ENCODE results near the gene ACTL10.

ACTL10 gene

GRCh38 chr20:33664762-33665144, 2.0 kb upstream of the ACTL10 start:
- no peak for DNase-seq

DNA sequence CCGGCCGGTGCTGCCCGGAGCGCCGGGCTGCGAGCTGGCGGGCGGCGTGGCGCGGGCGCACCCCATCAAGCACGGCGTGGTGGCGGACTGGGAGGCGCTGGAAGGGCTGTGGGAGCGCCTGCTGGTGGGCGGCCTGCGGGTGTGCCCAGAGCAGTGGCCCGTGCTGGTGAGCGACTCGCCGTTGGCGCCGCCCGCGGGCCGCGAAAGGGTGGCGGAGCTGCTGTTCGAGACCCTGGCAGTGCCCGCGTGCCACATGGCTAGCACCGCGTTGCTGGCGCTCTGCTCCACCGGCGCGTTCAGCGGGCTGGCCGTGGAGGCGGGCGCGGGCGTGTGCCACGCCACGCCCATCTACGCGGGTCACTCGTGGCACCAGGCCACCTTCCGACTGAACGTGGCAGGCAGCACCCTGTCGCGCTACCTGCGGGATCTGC, 517 bp downstream of the ACTL10 start:
- DNase-seq, result peak; percentile 29

- peak; percentile 68 for DNase-seq
These were observed 1.1 kb downstream of the ACTL10 start for GRCh38 chr20:33667676-33668465.

DNA sequence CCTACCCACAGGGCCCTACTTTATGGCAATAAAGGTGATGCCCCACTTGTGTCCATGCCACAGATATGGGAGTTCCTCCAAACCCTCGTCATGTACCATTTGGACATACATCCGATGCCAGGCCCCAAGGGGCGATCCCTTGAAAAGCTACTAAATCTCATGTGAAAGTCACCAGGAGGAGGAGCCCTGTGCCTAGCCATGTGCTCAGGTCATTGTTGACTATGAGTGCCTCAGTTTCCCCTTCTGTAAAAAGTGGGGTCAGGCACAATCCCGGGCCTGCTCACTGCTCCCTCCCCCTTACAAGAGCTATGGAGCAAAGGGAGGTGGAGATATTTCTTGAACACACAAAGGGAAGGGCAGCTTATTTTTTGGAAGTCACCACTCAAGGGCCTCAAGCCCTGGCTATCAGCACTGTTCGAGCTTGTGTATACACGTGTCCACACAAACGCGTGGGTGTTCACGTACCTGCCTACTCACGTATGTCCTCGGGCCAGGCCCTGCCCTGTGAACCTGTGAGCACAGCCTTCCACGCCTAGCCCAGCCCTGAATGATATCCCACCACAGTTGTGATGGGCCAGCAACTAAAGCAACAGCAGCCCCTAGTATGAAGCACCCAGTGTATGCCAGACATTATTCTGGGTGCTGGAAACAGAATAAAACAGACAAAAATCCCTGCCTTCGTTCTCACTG, 1.9 kb downstream of the ACTL10 start:
- no peak for DNase-seq

- DNase-seq, result no peak
These were observed 2.5 kb downstream of the ACTL10 start for GRCh38 chr20:33669224-33669623.

DNA sequence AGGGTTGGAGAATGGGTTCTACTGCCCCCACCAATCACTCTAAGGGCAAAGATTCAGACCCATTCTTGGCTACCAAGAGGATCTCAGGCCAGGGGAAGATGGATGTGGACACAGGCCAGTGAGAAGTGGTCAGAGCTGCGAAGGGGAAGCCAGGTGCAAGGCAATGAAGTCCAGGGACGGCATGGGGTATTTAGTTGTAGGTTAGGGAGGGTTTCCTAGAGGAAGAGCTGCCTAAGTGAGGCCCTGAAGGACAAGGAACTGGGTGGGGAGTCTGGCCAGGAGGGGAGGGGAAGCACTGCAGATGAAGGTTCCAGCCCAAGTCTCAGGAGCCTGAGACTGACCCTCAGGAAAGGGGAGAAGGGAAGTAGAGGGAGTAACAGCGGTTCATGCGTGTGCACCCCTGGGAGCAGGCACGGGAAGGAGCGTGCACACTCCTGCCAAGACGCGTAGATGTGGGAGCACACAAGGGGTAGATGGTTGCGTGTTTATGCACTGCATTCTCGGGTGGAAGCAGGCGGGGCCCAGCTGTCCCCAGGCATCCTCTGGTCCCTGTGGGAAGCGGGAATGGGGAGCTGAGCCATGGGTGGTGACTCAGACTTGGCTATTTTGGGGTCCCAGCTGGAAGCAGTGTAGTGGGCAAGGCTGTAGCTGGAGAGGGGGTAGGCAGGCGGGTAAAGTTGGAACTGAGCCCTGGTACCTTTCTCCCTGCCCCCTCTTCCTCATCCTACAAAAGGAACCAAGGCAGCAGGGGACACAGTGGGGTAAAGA, 3.3 kb downstream of the ACTL10 start:
- DNase-seq, result no peak

DNA sequence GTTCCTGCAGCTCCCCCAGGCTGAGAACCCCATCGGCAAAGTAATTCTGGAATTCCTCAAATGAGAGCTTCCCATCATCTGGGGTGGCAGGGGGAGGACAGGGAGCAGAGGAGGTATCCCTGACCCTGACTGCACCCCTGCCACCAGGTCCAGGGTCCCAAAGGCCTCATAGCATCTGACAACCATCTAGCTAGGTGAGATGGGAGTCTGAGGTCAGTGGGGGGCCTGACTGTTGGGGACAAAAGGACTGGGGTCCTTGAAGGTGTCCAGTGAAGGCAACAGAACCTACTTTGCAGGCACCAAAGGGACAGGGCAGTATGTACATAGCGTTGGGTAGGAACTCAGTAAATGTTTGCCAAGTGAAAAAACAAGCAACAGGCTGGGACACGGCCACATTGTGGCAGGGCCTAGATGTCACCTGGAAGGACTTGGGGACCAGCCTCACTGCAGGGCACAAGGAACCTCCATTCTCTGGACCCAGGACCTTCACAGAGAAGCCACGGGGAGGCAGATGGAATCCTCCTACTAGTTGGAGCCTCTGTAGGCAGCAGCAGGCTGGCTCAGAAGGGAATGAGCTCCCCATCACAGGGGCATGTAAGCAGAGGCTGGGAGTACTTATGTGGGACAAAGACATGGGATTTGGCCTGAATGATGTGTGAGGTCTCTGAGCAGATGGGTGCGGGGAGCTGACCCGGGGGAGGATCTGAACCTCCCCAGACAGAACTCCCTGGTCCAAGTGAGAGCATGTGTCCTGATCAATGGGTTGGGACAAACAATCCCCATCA, 4.2 kb downstream of the ACTL10 start:
- DNase-seq, result no peak

- DNase-seq, result no peak
These were observed 5.0 kb downstream of the ACTL10 start for GRCh38 chr20:33671573-33672288.

GRCh38 chr20:33672426-33673113, 5.8 kb downstream of the ACTL10 start:
- DNase-seq, result no peak

DNA sequence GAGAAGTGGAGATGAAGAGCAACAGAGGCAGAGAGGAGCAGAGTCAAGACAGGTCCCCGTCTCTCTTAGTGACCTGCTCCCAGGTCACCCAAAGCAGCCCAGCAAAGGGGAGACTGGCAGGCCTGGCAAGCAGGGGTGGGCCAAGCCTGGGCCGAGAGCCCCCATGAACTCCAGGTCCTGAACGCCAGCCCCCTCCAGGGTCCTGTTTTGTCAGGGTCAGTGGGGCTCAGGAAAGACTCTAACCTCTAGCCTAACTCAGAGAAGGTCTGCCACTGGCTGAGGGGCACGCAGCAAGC, 6.3 kb downstream of the ACTL10 start:
- DNase-seq, result no peak

DNA sequence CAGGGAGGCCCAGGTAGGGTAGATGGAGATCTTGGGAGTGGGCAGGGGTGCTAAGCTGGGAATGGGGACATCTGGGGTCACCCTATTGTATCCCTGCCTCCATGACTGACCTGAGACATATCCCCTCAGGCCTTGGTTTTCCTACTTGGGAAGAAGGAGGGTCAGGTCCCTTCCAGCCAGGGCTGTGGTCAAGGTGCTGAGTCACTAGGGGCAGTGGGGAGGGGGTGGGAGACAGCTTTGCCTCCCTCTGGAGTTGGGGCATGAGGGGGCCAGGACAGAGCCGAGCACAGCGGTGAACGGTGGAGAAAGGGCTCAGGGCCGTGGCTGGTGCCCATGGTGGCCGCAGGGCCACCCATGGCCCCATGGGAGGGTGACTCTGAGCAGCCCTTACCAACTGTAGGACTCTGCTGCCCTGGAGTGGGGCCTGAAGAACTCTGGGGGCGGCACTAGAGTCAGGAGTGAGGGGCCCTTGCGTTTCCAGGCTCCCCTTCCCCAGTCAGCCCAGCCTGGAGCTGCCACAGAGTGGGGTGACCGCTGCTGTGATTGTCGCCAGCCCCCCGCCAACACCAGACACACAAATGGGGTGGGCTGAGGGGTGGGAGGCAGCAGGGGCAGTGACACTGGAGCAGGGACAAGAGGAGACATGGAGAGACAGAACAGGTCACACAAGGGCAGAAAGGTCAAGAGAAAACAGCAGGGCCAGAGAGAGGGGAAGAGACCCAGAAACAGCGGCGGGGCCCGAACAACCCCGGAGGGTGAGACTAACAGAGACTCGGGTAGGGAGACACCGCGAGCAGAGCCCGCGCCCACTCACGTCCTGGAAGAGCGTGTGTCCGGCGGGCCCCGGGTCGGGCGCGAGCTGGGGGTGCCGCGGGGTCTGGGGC, 6.9 kb downstream of the ACTL10 start:
- no peak for DNase-seq

DNA sequence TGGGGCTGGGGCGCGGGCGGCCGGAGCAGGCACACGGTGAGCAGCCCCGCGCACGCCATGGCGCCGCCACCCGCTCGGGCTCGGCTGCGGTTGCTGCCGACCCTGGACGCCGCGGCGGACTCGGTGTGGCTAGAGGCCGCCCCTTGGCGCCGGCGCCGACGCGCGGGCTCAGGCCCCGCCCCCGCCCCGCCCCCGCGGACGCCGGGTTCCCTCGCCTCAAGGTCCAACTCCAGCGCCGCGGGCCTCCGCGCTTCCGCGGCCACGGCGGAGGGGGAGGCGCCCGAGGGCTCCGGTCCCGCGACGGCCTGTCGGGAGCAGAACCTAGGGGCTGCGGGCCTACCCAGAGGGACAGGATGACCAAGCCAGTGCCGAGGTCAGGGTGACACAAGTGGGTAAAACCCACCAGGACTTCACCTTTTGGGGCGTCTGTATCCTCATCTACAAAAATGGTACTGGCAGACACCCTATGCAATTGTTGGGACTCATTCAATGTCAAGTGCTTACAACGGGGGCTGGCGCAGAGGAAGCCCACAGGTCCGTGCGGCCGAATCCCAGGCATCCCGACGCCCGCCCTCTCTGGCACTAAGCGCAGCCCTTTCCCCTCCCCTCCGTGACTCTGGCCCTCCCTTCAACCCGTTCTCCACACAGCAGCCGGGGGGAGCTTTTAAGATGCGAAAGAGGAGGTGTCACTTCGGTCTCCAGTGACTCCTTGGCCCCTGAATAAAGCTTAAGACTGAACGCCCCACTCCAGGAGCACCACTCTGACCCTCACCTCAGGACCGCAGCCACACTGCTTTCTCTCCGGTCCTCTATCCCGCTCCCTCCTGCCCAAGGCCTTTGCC, 7.8 kb downstream of the ACTL10 start, which contains the start of gene NECAB3:
NECAB3 (minus strand) TSS at position 135 of the 842 bp plus-strand sequence; CDS start at position 59, 76 bp downstream.
- peak; percentile 44 for DNase-seq

DNA sequence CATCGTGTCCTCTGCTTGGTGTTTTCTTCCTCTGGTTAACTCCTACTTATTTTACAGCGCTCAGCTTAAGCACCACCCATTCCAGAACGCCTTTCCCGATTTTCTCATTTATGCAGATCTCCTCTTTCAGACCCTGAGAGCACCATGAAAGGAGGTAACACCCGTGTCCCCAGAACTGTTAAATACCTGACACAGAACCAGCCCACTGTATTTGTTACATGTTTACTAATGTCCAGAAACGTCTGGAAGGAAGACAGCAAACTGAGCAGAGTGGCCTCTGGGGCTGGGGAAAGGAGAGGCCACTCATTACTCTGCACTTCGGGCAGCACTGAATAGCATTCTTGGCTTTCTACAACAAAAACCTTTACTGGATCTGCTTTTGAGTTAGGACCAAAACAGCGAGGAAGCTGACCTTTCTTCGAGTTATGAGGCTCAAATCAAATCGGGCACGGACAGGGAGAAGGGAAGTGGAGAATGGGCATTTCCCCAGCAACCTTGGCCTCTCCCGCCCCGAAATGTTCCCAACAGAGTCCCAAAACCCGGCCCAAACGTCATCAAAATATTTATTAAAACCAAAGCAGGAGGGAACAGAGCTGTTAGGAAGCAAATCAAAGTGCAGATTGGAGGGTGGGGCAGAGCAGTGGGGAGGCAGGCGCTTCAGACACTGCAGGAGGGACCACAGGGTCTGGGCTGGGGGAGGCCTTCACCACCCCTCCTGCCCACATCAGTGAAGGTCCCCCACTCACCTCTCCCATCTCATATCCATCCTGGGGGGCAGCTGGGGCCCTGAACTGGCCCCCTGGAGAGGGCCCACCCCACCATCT, 8.6 kb downstream of the ACTL10 start:
- DNase-seq, result no peak

DNA sequence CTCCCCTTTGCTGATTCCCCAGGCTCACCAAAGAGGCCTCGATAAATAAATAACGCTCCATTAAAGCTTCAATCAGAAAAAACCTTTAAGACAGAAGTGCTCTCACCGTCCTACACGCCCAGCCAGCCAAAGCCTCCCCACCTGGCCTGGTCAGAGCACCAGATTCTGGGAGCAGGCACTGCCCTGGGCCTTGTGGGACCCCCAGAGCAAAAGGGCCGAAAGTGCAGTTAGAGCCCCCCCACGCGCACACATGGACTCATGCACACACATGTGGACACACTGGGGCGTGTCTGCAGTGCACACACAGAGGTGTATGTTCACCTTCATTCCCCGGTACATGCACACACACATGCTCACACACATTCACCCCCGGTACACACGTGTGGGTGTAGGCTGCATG, 9.4 kb downstream of the ACTL10 start:
- no peak for DNase-seq

DNA sequence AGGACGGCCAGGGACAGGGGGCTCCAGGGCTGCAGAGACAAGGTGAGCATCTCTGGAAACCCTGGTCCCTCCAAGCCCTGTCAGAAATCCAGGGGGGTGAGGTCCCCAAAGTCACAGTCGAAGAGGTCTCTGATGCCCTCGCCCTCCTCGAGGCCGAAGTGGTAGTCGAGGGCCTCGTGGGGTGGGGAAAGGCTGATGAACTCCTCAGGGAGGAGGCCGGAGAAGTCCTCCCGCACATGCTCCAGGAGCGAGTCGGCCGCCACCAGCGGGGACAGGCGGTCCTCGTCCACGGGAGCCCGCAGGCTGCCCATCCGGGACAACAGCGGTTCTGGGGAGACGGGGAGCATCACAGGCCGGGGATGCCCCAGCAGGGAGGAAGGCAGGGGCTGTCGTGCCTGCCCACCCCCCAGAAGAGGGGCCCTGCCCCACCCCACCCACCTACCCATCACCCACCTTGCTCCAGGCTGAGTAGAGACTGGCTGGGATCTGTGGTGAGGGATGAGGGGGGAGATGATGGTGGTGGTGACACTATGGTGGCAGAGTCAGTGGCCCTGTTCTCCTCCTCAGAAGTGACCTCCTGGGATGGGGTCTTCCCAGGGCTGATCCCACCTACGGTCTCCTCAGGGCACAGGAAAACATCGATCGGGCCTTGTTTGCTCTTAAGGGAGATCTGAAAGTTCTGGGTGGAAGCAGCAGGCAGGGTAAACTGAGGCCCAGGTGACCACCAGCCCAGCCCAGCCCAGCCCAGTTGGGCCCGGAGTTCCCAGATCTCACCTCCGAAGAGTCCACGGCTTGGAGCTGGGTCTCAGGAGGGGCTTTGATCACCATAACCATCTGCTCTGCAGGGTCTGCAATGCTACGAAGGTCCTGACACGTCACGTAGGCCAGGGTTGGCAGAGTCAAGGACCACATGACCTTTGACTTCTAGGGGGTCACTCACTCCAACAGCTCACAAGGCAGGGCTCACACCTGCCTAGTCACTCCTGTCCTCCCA, 10.2 kb downstream of the ACTL10 start:
- DNase-seq, result no peak

- DNase-seq, result no peak
These were observed 11.4 kb downstream of the ACTL10 start for GRCh38 chr20:33677991-33678702.

Data from effector CD4-positive, alpha-beta T cell (primary cell).